ENCODE results near the gene ANKZF1.

ANKZF1 gene

DNA sequence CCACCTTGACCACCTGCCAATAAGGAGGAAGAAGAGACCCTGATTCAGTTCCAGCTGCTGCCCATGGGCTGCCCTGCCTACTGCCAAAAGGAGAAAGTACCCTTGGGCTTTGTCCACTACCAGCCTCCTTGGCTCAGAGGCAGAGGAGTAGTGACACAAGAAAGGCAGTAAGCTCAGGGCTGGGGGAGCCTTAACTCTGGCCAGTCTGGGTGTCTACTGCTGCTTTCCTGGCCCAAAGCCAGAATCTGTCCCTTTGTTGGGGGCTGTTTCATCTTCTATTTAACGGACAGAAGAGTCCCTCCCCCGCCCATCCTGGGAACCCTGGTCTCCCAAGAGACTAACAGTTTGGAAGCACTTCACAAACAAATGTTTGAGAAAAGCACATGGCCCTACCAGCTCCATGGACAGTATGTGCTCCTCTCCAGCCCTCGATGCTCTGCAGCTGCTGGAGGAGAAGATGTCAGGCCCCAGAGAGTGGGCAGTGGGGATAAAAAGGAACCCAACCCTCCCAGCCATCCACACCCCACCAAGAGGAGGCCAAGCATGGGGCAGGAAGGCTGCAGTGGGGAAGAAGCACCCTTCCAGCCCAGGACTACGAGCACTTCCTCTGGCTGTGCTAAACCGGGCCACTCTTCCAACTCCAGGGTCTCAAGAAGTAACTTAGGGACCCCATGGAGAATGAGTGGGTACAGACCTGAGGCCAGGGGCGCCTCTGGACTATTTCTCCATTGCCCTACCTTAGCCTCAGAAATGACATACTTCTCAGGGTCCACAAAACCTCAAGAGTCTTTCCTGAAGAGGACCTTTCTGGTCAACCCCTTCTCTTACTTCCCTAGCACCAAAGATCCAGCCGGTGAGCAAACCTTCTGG, 1.3 kb upstream of the ANKZF1 start:
- no peak for FAIRE-seq

GRCh38 chr2:219228911-219229304, 698 bp upstream of the ANKZF1 start:
- FAIRE-seq: no peak

DNA sequence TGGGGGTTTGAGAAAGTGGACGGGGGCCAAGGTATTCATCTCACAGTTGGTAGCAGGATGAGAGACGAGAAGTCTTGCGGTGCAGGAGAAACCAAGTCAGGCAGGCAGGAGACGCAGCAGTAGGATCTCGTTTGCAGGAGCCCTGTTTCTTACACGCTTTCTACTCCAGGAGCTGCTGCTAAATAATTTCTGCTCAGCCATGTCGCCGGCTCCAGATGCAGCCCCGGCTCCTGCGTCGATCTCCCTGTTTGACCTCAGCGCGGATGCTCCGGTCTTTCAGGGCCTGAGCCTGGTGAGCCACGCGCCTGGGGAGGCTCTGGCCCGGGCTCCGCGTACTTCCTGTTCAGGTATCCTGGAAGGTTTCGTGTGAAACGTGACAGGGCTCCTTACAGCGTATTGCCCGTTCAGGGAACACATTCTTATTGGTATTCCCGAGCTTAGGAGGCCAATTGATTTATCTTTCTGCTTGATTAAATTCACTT, 494 bp downstream of the ANKZF1 start:
- no peak for FAIRE-seq

DNA sequence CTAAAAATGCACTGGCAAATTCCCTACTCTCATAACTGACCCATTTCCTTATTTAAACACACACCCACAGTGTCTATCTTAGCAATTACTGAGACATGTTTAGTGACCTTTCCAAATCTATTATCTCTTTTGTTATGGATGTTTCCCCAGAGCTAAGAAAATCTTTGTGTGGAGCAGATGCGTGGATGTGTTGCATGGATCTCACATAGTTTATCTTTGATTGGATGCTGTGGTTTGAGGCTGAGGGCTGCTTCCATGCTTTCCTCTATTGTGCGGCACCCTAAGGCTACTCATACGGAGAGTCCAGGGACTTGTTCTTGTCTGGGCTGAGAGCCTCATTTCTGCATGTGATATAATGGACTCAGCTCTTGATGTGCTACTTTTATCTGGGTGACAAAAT, 4.7 kb downstream of the ANKZF1 start:
- FAIRE-seq: no peak

DNA sequence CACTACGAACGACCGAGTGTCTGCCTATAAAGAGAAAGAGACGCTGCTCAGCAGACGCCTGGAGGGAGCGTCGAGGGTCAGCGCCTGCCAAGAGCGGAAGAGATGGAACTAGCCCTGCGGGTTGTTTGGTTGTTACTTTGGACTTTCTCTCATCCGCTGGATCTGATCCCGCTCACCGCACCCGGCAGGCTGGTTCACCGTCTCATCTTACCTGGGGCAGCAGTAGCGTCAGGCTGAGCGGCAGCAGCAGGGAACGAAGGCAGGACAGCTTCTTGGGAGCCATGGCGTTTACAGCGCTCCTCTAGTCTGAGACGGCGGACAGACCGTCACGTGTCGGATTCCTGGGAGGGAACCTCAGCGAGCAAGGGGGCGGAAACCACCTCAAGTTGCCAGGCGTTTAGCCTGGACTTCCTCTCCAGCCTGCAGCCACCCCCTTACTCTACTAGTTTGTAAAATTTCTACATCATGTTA, 13.7 kb downstream of the ANKZF1 start:
- no peak for FAIRE-seq

- no peak for FAIRE-seq
Observed at GRCh38 chr2:219244789-219245147, 15.2 kb downstream of the ANKZF1 start.

DNA sequence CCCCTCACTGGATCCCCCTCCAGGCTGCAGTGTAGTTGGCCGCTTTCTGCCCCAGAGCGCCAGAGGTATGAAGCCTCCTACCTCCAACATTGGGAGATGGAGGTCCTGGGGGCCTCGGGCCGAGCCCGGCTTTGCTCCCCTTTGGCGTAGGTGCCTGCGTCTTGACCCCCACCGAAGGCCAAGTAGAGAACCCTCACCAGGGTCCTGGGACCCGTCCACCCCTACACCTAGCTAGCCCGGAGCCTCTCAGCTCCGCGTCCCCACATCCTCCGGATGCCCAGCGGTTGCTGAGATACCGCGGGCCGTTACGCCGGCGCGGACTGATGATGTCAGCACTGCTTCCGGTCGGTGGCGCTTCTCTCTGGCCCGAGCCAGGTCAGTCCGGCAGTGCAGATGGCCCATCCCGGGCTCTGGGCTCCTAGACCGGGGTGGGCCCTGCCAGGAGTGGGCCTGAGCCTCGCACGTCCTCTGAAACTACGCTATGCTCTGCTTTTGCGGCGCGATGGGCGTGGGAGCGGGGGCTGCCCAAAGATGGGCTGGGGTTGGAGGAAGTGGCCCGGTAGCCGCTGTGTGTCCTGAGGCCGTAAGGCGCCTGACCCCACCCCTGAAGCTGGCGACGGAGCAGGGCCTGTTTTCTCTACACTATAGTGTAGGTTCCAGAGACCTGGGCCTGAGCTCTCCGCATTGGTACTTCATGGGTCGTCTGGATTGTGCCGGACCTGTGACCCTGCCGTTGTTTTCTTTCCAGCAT, 15.7 kb downstream of the ANKZF1 start, which contains the start of the genes GLB1L and STK16:
Gene GLB1L, minus strand, starts transcription at position 297 of the 751 bp plus-strand sequence. CDS start 1,871 bp downstream, outside the sequence.
Gene STK16, plus strand, starts transcription at position 332 of the 751 bp plus-strand sequence. CDS start 521 bp downstream, outside the sequence.
- no peak for FAIRE-seq

GRCh38 chr2:219245899-219246230, 16.3 kb downstream of the ANKZF1 start:
- FAIRE-seq: no peak

- FAIRE-seq: no peak
Observed at GRCh38 chr2:219246559-219246958, 17.0 kb downstream of the ANKZF1 start.

- no peak for FAIRE-seq
Observed at GRCh38 chr2:219247678-219248642, 18.4 kb downstream of the ANKZF1 start.

DNA sequence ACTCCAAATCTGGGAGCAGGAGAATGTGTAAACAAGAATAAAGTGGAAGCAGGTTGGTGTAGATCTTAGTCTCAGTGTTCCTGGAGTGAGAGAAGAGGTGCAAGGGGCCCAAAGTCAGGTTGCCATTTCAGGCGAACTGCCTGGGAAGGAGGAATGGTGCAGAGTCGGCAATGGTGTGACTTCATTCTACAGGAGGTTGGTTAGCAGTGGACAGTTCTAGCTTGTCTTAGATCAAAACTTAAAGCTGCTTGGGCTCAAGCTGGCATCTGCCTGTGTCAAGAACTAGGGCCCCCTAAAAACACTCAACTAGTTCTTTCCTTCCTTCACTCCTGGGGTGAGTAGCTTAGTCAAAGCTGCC, 19.2 kb downstream of the ANKZF1 start:
- FAIRE-seq: no peak

DNA sequence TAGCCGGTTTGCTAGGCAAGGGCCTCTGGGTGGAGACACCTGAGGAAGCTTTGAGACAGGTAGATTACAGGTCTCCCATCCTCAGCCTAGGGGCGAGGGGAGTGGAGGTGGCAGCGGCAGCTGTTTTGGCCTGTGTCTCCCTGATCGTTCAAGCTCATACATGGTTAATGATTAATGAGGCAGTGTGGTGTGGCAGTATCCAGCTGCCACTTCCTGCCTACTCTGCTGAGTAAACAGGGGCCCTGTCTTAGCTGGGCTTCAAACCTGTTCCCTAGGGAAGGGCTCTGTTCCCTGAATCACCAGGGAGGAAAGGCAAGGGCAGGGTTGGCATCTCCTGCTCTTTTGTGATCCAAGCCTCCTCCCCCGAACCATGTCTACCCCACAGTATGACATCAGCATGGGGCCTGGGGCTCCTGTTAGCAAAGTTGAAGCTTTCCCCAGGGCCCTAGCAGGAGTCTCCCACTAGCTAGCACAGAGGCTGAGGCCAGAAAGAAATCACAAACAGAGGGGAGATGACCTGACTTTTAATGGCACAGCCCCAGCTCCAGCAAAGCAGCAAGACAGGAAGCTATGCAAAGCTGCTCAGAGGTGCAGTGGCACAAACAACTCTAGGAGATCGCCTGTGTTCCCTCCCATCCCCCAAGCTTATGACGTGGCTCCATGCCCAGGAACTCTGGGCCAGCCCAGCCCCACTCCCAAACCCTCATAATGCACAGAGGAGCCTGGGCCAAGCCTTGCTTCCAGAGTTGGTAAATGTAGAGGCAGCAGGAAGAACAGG, 19.8 kb downstream of the ANKZF1 start:
- FAIRE-seq: peak; percentile 77

- FAIRE-seq: no peak
Observed at GRCh38 chr2:219250049-219250781, 20.6 kb downstream of the ANKZF1 start.

- no peak for FAIRE-seq
Observed at GRCh38 chr2:219251656-219252055, 22.1 kb downstream of the ANKZF1 start.

- FAIRE-seq: no peak
Observed at GRCh38 chr2:219252084-219252483, 22.5 kb downstream of the ANKZF1 start.

DNA sequence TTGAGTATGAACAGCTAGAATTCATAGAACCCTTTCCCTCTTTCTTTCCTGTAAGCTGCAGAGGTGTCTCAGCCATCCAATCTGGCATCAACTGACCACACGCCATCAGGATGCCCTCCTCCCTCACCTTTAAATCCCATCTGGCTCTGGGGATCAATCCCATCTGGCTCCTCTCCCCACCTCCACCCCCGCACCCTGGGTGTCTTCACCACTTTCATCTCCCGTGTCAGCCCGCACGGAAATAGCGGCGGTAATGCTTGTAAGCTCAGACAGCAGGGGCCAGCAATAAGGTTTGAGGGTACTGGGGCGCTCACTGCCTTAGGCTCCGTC, 22.9 kb downstream of the ANKZF1 start:
- no peak for FAIRE-seq

GRCh38 chr2:219252900-219253752, 23.5 kb downstream of the ANKZF1 start, which contains the start of gene TUBA4B:
Gene TUBA4B (plus strand): TSS chr2:219253243. CDS start chr2:219253408, 165 bp downstream.
- FAIRE-seq: no peak

DNA sequence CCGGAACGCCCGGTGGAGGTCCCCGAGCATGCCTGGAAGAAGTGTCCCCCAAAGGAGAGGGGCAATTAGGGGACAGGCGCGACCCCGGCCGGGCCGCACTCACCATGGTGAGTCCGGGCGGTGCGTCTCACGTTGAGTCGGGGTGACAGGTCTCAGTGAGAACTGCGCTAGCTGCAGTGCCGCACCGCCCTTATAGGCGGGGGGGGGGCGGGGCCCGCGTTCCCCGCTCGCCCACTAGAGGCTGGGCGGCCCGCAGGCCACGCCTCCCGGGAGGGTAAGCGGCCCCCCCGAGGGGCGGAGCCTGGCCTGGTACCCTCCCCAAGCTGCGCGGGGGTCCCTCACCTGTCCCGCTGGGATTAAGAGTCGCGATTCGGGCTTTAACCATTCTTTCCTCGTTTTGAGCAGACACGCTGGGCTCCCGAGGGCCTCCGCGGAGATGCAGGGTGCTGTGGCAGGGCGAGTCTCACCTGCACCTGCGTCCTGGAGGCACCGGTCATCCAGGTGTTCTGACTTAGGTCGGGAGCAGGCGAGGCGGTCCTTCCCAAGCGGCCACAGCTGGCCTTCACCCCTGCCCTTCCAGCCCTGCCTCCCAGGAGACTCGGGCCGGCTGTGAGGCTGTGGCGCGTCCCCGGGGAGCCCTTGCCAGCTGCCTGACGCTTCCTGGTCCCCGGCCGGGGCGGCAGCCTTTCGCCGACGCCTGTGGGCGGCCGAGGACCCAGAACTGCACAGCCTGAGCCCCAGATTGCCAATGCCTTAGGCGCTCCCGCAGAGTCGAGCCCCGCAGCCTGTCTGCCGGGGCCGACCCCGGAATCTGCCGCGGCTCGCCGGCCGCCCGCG, 24.4 kb downstream of the ANKZF1 start, which contains the start of gene TUBA4A:
Gene TUBA4A, minus strand, starts transcription at position 166 of the 837 bp plus-strand sequence. Its CDS starts 60 bp downstream, at position 106.
- no peak for FAIRE-seq

All from islet of Langerhans (tissue), 1 donor.